Renal cortical epithelial cell (primary cell): Measurements from ENCODE around the gene HSF5. TPM values are rescaled to one million over a fixed set of nuclear protein-coding genes. Genes with fewer than 3 reads are reported as not detected.
"Not testable (repeated sequence)": the region's sequence is repeated elsewhere in the genome, so short reads cannot be mapped to it uniquely, and the experiment has no call there.

ENCODE experiments used
- DNase-seq: peaks from one replicate; pipeline ENCODE4 v3.0.0-alpha.2; 2011; ENCODE audit warnings: low read depth
- total RNA-seq: library from RNA; depleted of rRNA; stranded (reverse); fragments of >200 nt; gene quantifications from 2 replicates; pipeline ENCODE4 v1.2.3, GENCODE V29; 2014

HSF5 gene
- total RNA-seq, 1 donor from 2014 or later, result under 0.01 TPM

GRCh38 chr17:58516644-58517377 is 28.6 kb upstream of the HSF5 start:
- DNase-seq, result no peak

- DNase-seq, result no peak
Observed at GRCh38 chr17:58515286-58515685, 27.1 kb upstream of the HSF5 start.

GRCh38 chr17:58514770-58515157 is 26.6 kb upstream of the HSF5 start:
- no peak for DNase-seq

- peak; percentile 39 for DNase-seq
Observed at GRCh38 chr17:58513965-58514769, 26.0 kb upstream of the HSF5 start, which contains the start of gene MTMR4. Gene MTMR4 (minus strand): TSS chr17:58514638. CDS start chr17:58514407, 231 bp downstream.

GRCh38 chr17:58513267-58513964 is 25.2 kb upstream of the HSF5 start:
- DNase-seq, result no peak

GRCh38 chr17:58510075-58510474 is 21.9 kb upstream of the HSF5 start:
- DNase-seq, result no peak

- DNase-seq, result no peak
Observed at GRCh38 chr17:58508341-58509067, 20.3 kb upstream of the HSF5 start.

GRCh38 chr17:58507123-58507634 is 19.0 kb upstream of the HSF5 start:
- no peak for DNase-seq

- DNase-seq, result no peak
Observed at GRCh38 chr17:58506354-58507080, 18.3 kb upstream of the HSF5 start.

GRCh38 chr17:58504826-58505351 is 16.7 kb upstream of the HSF5 start:
- no peak for DNase-seq

GRCh38 chr17:58503866-58504265 is 15.7 kb upstream of the HSF5 start:
- no peak for DNase-seq

- DNase-seq, result not testable (repeated sequence)
Observed at GRCh38 chr17:58503134-58503533, 14.9 kb upstream of the HSF5 start.

GRCh38 chr17:58501451-58501850 is 13.2 kb upstream of the HSF5 start:
- no peak for DNase-seq

GRCh38 chr17:58498177-58498828 is 10.1 kb upstream of the HSF5 start:
- DNase-seq, result no peak

- DNase-seq, result no peak
Observed at GRCh38 chr17:58493506-58493905, 5.3 kb upstream of the HSF5 start.

- no peak for DNase-seq
Observed at GRCh38 chr17:58492238-58493121, 4.3 kb upstream of the HSF5 start.

- no peak for DNase-seq
Observed at GRCh38 chr17:58491510-58492045, 3.4 kb upstream of the HSF5 start.

- DNase-seq, result no peak
Observed at GRCh38 chr17:58488428-58488890, 251 bp upstream of the HSF5 start.

- DNase-seq, result no peak
Observed at GRCh38 chr17:58484600-58484999, 3.6 kb downstream of the HSF5 start.
